Activated CD4-positive, alpha-beta T cell treated with anti-CD3 and anti-CD28 coated beads for 24 hours (primary cell): Measurements from ENCODE around the gene SYNE2.
"Not testable (repeated sequence)": the region's sequence is repeated elsewhere in the genome, so short reads cannot be mapped to it uniquely, and the experiment has no call there.

ENCODE experiments used
- DNase-seq, 2 donors: peaks; one replicate each; pipeline ENCODE4 v3.0.0-alpha.2; 2020; ENCODE audit warnings: low read depth in 2 of 2

SYNE2 gene

GRCh38 chr14:64025479-64025878 is 172.7 kb downstream of the SYNE2 start:
- no peak for DNase-seq

- DNase-seq: no peak
Observed at GRCh38 chr14:64026600-64026999, 173.8 kb downstream of the SYNE2 start.

GRCh38 chr14:64035143-64035542 is 182.3 kb downstream of the SYNE2 start:
- no peak for DNase-seq

GRCh38 chr14:64037869-64038745 is 185.3 kb downstream of the SYNE2 start:
- DNase-seq: not testable (repeated sequence)

GRCh38 chr14:64038841-64039542 is 186.2 kb downstream of the SYNE2 start:
- no peak for DNase-seq

GRCh38 chr14:64040044-64040443 is 187.2 kb downstream of the SYNE2 start:
- no peak for DNase-seq

GRCh38 chr14:64043296-64043695 is 190.5 kb downstream of the SYNE2 start:
- not testable (repeated sequence) for DNase-seq

GRCh38 chr14:64045091-64045490 is 192.3 kb downstream of the SYNE2 start:
- no peak for DNase-seq

- no peak for DNase-seq
Observed at GRCh38 chr14:64049616-64050381, 197.0 kb downstream of the SYNE2 start.

GRCh38 chr14:64053694-64054669 is 201.2 kb downstream of the SYNE2 start:
- DNase-seq: no peak

- no peak for DNase-seq
Observed at GRCh38 chr14:64059454-64060198, 206.8 kb downstream of the SYNE2 start.

GRCh38 chr14:64060199-64060545 is 207.4 kb downstream of the SYNE2 start:
- no peak for DNase-seq

GRCh38 chr14:64060648-64061096 is 207.9 kb downstream of the SYNE2 start:
- DNase-seq: no peak

GRCh38 chr14:64061115-64061514 is 208.3 kb downstream of the SYNE2 start:
- DNase-seq: no peak

GRCh38 chr14:64061706-64062105 is 208.9 kb downstream of the SYNE2 start:
- no peak for DNase-seq

GRCh38 chr14:64062381-64063115 is 209.7 kb downstream of the SYNE2 start:
- DNase-seq: no peak

GRCh38 chr14:64064447-64064846 is 211.6 kb downstream of the SYNE2 start:
- no peak for DNase-seq

GRCh38 chr14:64069634-64070359 is 217.0 kb downstream of the SYNE2 start:
- DNase-seq: no peak
